Erythroblast (primary cell): ENCODE data around the gene MOCS3.

ENCODE experiments used
- GATA1 ChIP-seq: IDR thresholded peaks from 2 replicates; pipeline ENCODE4 v1.6.1; 2011; ENCODE audit warnings: low read depth, mild to moderate bottlenecking, control low read depth, low read length, moderate library complexity
- POLR2A ChIP-seq: IDR thresholded peaks from 2 replicates; pipeline ENCODE4 v1.6.1; 2011; ENCODE audit warnings: mild to moderate bottlenecking, low read length

DNA sequence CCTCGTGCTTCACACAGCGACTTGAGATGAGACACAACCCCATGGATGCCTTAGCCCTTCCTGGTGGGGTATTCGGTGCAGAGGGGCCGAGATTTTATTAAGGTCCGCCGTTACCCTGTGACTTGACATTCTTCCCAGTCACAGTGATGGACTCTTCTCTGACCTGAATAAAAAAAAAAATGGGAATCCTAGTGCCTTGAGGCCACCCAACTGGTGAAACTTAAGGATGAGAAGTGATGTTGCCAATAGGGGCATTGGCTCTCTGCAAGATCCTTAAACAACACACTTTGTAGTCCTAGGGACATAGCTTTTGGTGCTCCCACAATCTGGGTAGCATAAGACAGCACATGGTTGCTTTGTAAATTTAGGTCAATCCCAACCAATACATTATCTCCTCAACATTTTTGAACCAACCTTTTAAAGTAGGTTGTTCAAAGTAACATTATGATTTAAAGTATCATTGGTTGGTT is 26.6 kb upstream of the MOCS3 start:
- no peak for TF ChIP-seq POLR2A
- no peak for TF ChIP-seq GATA1
